ENCODE data around the gene KCMF1. TPM values are rescaled to one million over a fixed set of nuclear protein-coding genes. Genes with fewer than 3 reads are reported as not detected.

Gene KCMF1
- total RNA-seq, 4 donors from 2014 or later = 41.5 to 97.3 (median 55.5) TPM

- TF ChIP-seq EP300 (IDR thresholded peaks at IDR 0.05; ENCODE audit: low read depth) (no peak), CTCF (IDR thresholded peaks at IDR 0.05) (peak in 2 of 5 experiments; percentile 29 to 40), POLR2AphosphoS5 (IDR thresholded peaks at IDR 0.05) (peak in 2 of 3 donors; percentile 12 to 26), POLR2A (IDR thresholded peaks at IDR 0.05) (no peak)
- no peaks in the 10 kb centered on the region for H3K27me3 ChIP-seq
- intact Hi-C loops (cut with DNase I; ENCODE audit: low total_unique reads) = loop anchor here (2.0 kb wide), 1 partner anchor 35 kb away; the partner anchor contains the start of gene TMSB10
- peak overlapping the region in 1 of 4 donors; percentile 27 for H3K4me3 ChIP-seq
- no peaks in the 10 kb centered on the region for H3K9me3 ChIP-seq
- in situ Hi-C loops (cut with MboI; ENCODE audit: low pct_ligation_motif_present in 1 of 4, low pct_unique_long_range_greater_than_20kb in 1 of 4, low sequenced_read_pairs in 3 of 4) = loop anchor here in 1 of 4 donors (25.0 kb wide), 1 partner anchor 348 kb away; no protein-coding TSS in a partner anchor
- H3K27ac ChIP-seq = peak overlapping the region; percentile 61 to 79 (median 75)
- WGBS, 2 donors (ENCODE audit: low coverage in 1 of 2) = 36 to 38% methylated on average over 6 to 9 of the region's 9 CpGs
- H3K36me3 ChIP-seq = no peaks in the 10 kb centered on the region
- peaks cover 6 to 34% (median 16%) of the 10 kb centered on the region in 4 donors for H3K4me1 ChIP-seq
- DNase-seq = peak; percentile 80
These were observed 31.4 kb upstream of the KCMF1 start for GRCh38 chr2:84939426-84940087.

- no peak for DNase-seq
- Histone ChIP-seq H3K9me3 (no peaks in the 10 kb centered on the region), H3K36me3 (no peaks in the 10 kb centered on the region), H3K27me3 (no peaks in the 10 kb centered on the region), H3K4me1 (peaks cover 6 to 35% (median 16%) of the 10 kb centered on the region in 4 donors), H3K4me3 (peak overlapping the region in 1 of 4 donors; percentile 27), H3K27ac (peak overlapping the region; percentile 61 to 79 (median 75))
- TF ChIP-seq POLR2AphosphoS5 (IDR thresholded peaks at IDR 0.05) = no peak
- TF ChIP-seq POLR2A (IDR thresholded peaks at IDR 0.05) = no peak
- no peak for TF ChIP-seq EP300 (IDR thresholded peaks at IDR 0.05; ENCODE audit: low read depth)
- intact Hi-C loops (cut with DNase I; ENCODE audit: low total_unique reads) (no loop called here), in situ Hi-C loops (cut with MboI; ENCODE audit: low pct_ligation_motif_present in 1 of 4, low pct_unique_long_range_greater_than_20kb in 1 of 4, low sequenced_read_pairs in 3 of 4) (loop anchor here in 1 of 4 donors (25.0 kb wide), 1 partner anchor 347 kb away; no protein-coding TSS in a partner anchor)
- WGBS, 2 donors (ENCODE audit: low coverage in 1 of 2) = 50 to 65% methylated on average over 1 to 3 of the region's 3 CpGs
These were observed 30.9 kb upstream of the KCMF1 start for GRCh38 chr2:84940088-84940470.

GRCh38 chr2:84940831-84941412, 30.0 kb upstream of the KCMF1 start:
- Histone ChIP-seq H3K4me1 (peaks cover 6 to 43% (median 18%) of the 10 kb centered on the region in 4 donors), H3K4me3 (no peak overlapping the region), H3K27me3 (no peaks in the 10 kb centered on the region), H3K27ac (peak overlapping the region; percentile 61 to 79 (median 75)), H3K9me3 (no peaks in the 10 kb centered on the region), H3K36me3 (no peaks in the 10 kb centered on the region)
- intact Hi-C loops (cut with DNase I; ENCODE audit: low total_unique reads) = no loop called here
- no peak for TF ChIP-seq EP300 (IDR thresholded peaks at IDR 0.05; ENCODE audit: low read depth)
- TF ChIP-seq CTCF (IDR thresholded peaks at IDR 0.05) = no peak
- no peak for TF ChIP-seq POLR2A (IDR thresholded peaks at IDR 0.05)
- no peak for TF ChIP-seq POLR2AphosphoS5 (IDR thresholded peaks at IDR 0.05)
- in situ Hi-C loops (cut with MboI; ENCODE audit: low pct_ligation_motif_present in 1 of 4, low pct_unique_long_range_greater_than_20kb in 1 of 4, low sequenced_read_pairs in 3 of 4) = loop anchor here in 1 of 4 donors (25.0 kb wide), 1 partner anchor 346 kb away; no protein-coding TSS in a partner anchor
- peak; percentile 39 for DNase-seq
- 29 to 32% methylated on average over 3 of the region's 3 CpGs for WGBS, 2 donors (ENCODE audit: low coverage in 1 of 2)

GRCh38 chr2:84942166-84942565, 28.8 kb upstream of the KCMF1 start:
- intact Hi-C loops (cut with DNase I; ENCODE audit: low total_unique reads) (no loop called here), in situ Hi-C loops (cut with MboI; ENCODE audit: low pct_ligation_motif_present in 1 of 4, low pct_unique_long_range_greater_than_20kb in 1 of 4, low sequenced_read_pairs in 3 of 4) (loop anchor here in 1 of 4 donors (25.0 kb wide), 1 partner anchor 345 kb away; no protein-coding TSS in a partner anchor)
- Histone ChIP-seq H3K27ac (no peak overlapping the region), H3K4me3 (no peak overlapping the region), H3K27me3 (no peaks in the 10 kb centered on the region), H3K36me3 (no peaks in the 10 kb centered on the region), H3K9me3 (no peaks in the 10 kb centered on the region), H3K4me1 (peaks cover 10 to 55% (median 22%) of the 10 kb centered on the region in 4 donors)
- TF ChIP-seq POLR2AphosphoS5 (IDR thresholded peaks at IDR 0.05) (no peak), CTCF (IDR thresholded peaks at IDR 0.05) (no peak), EP300 (IDR thresholded peaks at IDR 0.05; ENCODE audit: low read depth) (no peak), POLR2A (IDR thresholded peaks at IDR 0.05) (no peak)
- WGBS, 2 donors (ENCODE audit: low coverage in 1 of 2) = 91% methylated on average over 2 of the region's 2 CpGs; no CpG with 5 or more reads in 1 of the 2 donors
- DNase-seq = no peak

All from transverse colon (tissue), 4 donors.